Measurements from ENCODE around the gene FLT4.

Gene FLT4

DNA sequence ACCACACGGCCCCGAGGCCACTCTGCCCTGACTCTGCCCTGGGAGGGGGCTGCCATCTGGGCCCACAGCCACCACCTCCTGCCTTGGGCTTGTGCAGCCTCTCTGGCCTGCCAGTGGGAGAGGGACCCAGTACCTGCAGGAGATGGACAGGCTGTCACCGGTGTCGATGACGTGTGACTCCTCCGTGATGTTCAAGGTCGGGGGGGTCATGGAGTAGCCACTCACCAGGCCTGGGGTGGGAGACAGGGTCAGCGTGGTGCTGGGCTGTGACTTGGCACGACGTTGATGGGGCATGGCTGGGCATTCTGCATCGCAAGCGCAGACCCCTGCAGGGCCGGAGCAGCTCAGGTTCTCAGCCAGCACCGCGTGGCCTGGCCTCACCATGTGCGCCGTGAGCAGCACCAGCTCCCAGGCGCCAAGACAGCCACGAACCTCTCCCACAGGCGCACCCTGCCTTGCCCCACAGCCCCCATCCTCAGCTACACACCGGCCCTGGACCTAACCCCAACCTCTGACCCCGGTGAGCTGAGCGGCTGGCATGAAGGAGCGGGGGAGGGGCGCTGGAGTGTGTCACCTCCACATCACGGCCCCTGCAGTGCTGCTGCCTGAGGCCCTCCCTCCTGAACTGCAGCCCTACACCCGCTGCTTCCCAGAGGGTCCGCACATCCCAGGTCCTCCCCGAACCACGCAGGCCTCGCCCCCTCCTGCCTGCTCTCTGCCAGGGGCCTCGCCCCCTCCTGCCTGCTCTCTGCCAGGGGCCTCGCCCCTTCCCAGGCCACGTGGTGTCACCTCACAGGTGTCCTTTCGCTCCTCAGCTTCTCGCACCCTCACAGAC lies 17.6 kb downstream of the FLT4 start:
- Histone ChIP-seq H3K36me3 (ENCODE audit: control insufficient read depth, insufficient read depth, low read length) (no peaks in the 10 kb centered on the region), H3K4me3 (replicated peaks; ENCODE audit: low read depth, low read length) (no peak overlapping the region), H3K27me3 (replicated peaks; ENCODE audit: control insufficient read depth, insufficient read depth, low read length) (no peaks in the 10 kb centered on the region; the same call in none of the 2 replicates)
- no peak for DNase-seq (ENCODE audit: extremely low read depth, insufficient read length)
- TF ChIP-seq, protein P1, sequence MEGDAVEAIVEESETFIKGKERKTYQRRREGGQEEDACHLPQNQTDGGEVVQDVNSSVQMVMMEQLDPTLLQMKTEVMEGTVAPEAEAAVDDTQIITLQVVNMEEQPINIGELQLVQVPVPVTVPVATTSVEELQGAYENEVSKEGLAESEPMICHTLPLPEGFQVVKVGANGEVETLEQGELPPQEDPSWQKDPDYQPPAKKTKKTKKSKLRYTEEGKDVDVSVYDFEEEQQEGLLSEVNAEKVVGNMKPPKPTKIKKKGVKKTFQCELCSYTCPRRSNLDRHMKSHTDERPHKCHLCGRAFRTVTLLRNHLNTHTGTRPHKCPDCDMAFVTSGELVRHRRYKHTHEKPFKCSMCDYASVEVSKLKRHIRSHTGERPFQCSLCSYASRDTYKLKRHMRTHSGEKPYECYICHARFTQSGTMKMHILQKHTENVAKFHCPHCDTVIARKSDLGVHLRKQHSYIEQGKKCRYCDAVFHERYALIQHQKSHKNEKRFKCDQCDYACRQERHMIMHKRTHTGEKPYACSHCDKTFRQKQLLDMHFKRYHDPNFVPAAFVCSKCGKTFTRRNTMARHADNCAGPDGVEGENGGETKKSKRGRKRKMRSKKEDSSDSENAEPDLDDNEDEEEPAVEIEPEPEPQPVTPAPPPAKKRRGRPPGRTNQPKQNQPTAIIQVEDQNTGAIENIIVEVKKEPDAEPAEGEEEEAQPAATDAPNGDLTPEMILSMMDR (IDR thresholded peaks at IDR 0.05; ENCODE audit: insufficient read depth, low read length, poor library complexity, severe bottlenecking), result no peak

DNA sequence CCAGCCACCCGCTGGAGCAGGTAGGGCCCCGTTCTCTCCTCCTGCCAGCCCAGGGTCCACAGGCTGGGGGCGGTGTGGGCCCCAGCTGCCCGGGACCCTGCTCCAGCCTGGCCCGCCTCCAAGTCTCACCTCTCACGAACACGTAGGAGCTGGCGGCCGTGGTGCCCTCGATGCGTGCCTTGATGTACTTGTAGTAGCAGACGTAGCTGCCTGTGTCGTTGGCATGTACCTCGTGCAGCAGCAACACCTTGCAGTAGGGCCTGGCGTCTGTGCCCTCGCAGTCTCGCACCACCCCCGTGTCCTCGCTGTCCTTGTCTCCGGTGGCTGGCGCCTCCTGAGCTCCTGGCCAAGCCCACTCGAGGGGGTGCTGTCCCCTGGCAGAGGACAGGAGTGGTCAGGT lies 19.0 kb downstream of the FLT4 start:
- Histone ChIP-seq H3K27me3 (replicated peaks; ENCODE audit: control insufficient read depth, insufficient read depth, low read length) (no peaks in the 10 kb centered on the region; the same call in none of the 2 replicates), H3K4me3 (replicated peaks; ENCODE audit: low read depth, low read length) (no peak overlapping the region), H3K36me3 (ENCODE audit: control insufficient read depth, insufficient read depth, low read length) (no peaks in the 10 kb centered on the region)
- no peak for DNase-seq (ENCODE audit: extremely low read depth, insufficient read length)
- TF ChIP-seq, protein P1 (IDR thresholded peaks at IDR 0.05; ENCODE audit: insufficient read depth, low read length, poor library complexity, severe bottlenecking), result no peak

DNA sequence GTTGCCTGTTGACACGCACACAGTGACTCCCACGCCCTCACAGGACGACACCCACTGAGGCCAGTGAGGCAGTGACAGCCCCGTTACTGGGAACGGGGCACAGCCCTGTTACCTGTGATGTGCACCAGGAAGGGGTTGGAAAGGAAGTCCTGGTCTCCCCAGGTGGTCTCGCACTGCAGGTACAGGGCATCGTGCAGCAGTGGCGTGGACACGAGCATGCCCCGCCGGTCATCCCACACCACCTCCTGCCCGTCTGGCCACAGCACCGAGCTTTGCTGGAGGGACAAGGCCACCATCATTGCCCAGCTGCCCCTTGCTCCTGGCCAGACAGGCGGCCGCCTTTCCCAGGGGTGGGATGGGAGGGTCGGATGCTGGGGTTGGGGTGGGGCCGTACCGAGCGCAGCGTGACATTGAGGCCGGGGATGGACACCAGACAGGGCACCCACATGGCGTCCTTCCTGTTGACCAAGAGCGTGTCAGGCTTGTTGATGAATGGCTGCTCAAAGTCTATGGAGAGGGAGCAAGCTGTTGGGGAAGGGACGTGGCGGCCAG lies 19.5 kb downstream of the FLT4 start:
- TF ChIP-seq, protein P1 (IDR thresholded peaks at IDR 0.05; ENCODE audit: insufficient read depth, low read length, poor library complexity, severe bottlenecking), result no peak
- Histone ChIP-seq H3K27me3 (replicated peaks; ENCODE audit: control insufficient read depth, insufficient read depth, low read length) (no peaks in the 10 kb centered on the region; the same call in none of the 2 replicates), H3K4me3 (replicated peaks; ENCODE audit: low read depth, low read length) (no peak overlapping the region), H3K36me3 (ENCODE audit: control insufficient read depth, insufficient read depth, low read length) (no peaks in the 10 kb centered on the region)
- no peak for DNase-seq (ENCODE audit: extremely low read depth, insufficient read length)

DNA sequence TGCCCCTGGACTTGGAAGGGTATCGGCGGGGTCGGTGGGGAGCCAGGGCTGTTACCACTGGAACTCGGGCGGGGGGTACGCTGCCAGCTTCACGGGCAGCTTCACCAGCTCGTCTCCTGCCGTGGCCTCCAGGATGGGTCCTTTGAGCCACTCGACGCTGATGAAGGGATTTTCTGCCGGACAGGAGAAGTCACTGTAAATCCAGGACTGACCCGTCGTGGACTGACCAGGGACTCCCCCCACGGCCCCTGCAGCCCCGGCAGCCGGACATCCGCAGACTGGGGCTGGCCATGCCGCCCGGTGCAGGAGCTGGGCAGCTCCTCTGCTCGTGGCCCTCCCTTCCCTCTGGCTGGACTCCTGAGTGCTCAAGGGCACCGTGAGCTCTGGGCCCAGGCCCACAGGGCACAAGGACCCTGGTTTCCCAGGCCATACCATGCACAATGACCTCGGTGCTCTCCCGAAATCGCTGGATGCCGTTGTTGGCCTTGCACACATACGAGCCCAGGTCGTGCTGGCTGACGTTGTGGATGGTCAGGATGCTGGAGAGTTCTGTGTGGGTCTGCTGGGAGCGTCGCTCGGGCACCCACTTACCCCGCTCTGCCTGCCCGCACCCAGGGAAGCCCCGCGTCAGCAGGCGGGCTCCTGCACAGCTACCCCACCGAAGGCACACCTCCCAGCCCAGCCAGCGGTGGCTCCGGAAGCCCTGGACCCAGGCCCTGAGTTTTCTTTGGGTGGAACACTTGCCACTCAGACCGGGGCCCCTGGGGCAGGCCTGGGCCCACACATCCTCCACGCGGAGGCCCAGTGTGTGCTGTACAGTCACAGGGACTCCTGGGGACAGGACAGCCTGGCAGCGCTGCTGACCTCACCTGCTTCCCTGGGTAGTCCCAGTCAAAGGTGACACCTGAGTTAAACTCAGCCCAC lies 20.3 kb downstream of the FLT4 start:
- TF ChIP-seq, protein P1 (IDR thresholded peaks at IDR 0.05; ENCODE audit: insufficient read depth, low read length, poor library complexity, severe bottlenecking), result no peak
- H3K36me3 ChIP-seq (ENCODE audit: control insufficient read depth, insufficient read depth, low read length), result no peaks in the 10 kb centered on the region
- DNase-seq (ENCODE audit: extremely low read depth, insufficient read length), result no peak
- H3K4me3 ChIP-seq (replicated peaks; ENCODE audit: low read depth, low read length), result no peak overlapping the region
- no peaks in the 10 kb centered on the region; the same call in none of the 2 replicates for H3K27me3 ChIP-seq (replicated peaks; ENCODE audit: control insufficient read depth, insufficient read depth, low read length)

DNA sequence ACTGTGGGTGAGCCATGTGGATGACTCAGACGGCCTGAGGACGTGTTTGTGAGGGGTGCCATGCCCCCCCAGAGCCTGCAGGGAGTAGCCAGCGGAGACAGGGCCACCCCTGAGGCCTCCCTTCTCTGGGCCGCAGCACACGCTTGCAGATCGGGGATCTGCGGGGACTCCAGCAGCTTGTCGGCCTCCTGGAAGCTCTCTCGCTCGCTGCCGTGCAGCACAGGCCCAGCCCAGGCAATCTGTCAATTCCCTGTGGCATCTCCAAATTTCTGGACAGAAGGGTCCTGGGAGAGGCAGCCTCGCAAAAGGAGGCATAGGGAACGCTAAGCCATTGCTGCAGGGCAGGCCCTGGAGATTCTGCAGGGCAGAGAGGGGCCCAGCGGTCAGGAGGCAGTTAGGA lies 21.2 kb downstream of the FLT4 start:
- Histone ChIP-seq H3K36me3 (ENCODE audit: control insufficient read depth, insufficient read depth, low read length) (no peaks in the 10 kb centered on the region), H3K4me3 (replicated peaks; ENCODE audit: low read depth, low read length) (no peak overlapping the region), H3K27me3 (replicated peaks; ENCODE audit: control insufficient read depth, insufficient read depth, low read length) (no peaks in the 10 kb centered on the region; the same call in none of the 2 replicates)
- TF ChIP-seq, protein P1 (IDR thresholded peaks at IDR 0.05; ENCODE audit: insufficient read depth, low read length, poor library complexity, severe bottlenecking), result no peak
- no peak for DNase-seq (ENCODE audit: extremely low read depth, insufficient read length)
